Measurements from ENCODE around the gene RAD51B. TPM values are rescaled to one million over a fixed set of nuclear protein-coding genes. Genes with fewer than 3 reads are reported as not detected.
"Not testable (repeated sequence)": the region's sequence is repeated elsewhere in the genome, so short reads cannot be mapped to it uniquely, and the experiment has no call there.

RAD51B gene
- total and polyA plus RNA-seq, 2 experiments from 2014 or later: 10.1 to 18.0 TPM

- H3K4me1 ChIP-seq (ENCODE audit: insufficient read depth): peaks cover 12% of the 10 kb centered on the region
- DNase-seq (ENCODE audit: low spot score): peak; percentile 21
- no peak overlapping the region for H2AFZ ChIP-seq
- H3K36me3 ChIP-seq (replicated peaks; ENCODE audit: insufficient read depth, low read depth): no peaks in the 10 kb centered on the region
- no peaks in the 10 kb centered on the region for H3K9me3 ChIP-seq (ENCODE audit: low read depth)
- no peaks in the 10 kb centered on the region for H3K9me2 ChIP-seq (replicated peaks; ENCODE audit: insufficient read depth)
- peak overlapping the region; percentile 42 for H3K4me2 ChIP-seq
- no peak for TF ChIP-seq CTCF (IDR thresholded peaks at IDR 0.05; ENCODE audit: poor library complexity)
- no peak for TF ChIP-seq EZH2 (IDR thresholded peaks at IDR 0.05; ENCODE audit: borderline replicate concordance)
- TF ChIP-seq EZH2phosphoT487 (IDR thresholded peaks at IDR 0.05; ENCODE audit: low read depth, severe bottlenecking, unreplicated experiment): no peak
- H4K20me1 ChIP-seq (ENCODE audit: insufficient read depth, poor library complexity, severe bottlenecking): no peaks in the 10 kb centered on the region
- H3K27ac ChIP-seq: peak overlapping the region; percentile 75
- no peaks in the 10 kb centered on the region for H3K79me2 ChIP-seq
- H3K4me3 ChIP-seq: no peak overlapping the region
- WGBS (ENCODE audit: low lambda C conversion rate, missing lambda C conversion rate): 55% methylated on average over 5 of the region's 5 CpGs
- no peaks in the 10 kb centered on the region for H3K27me3 ChIP-seq
Measured at GRCh38 chr14:67987606-67988005, 168.0 kb downstream of the RAD51B start.

- H3K36me3 ChIP-seq (replicated peaks; ENCODE audit: insufficient read depth, low read depth); H2AFZ ChIP-seq; H4K20me1 ChIP-seq (ENCODE audit: insufficient read depth, poor library complexity, severe bottlenecking); H3K27me3 ChIP-seq; H3K9me3 ChIP-seq (ENCODE audit: low read depth); DNase-seq (ENCODE audit: low spot score); H3K9me2 ChIP-seq (replicated peaks; ENCODE audit: insufficient read depth); H3K4me3 ChIP-seq; H3K79me2 ChIP-seq: not testable (repeated sequence)
- Histone ChIP-seq H3K27ac (peak overlapping the region; percentile 75), H3K4me2 (peak overlapping the region; percentile 42), H3K4me1 (ENCODE audit: insufficient read depth) (peaks cover 12% of the 10 kb centered on the region)
- 97% methylated on average over 7 of the region's 7 CpGs for WGBS (ENCODE audit: low lambda C conversion rate, missing lambda C conversion rate)
Measured at GRCh38 chr14:67988210-67988609, 168.6 kb downstream of the RAD51B start.

- peaks cover 12% of the 10 kb centered on the region for H3K4me1 ChIP-seq (ENCODE audit: insufficient read depth)
- H3K27ac ChIP-seq: peak overlapping the region; percentile 37
- TF ChIP-seq CTCF (IDR thresholded peaks at IDR 0.05; ENCODE audit: poor library complexity) (no peak), EZH2phosphoT487 (IDR thresholded peaks at IDR 0.05; ENCODE audit: low read depth, severe bottlenecking, unreplicated experiment) (no peak), EZH2 (IDR thresholded peaks at IDR 0.05; ENCODE audit: borderline replicate concordance) (no peak)
- no peaks in the 10 kb centered on the region for H3K79me2 ChIP-seq
- no peaks in the 10 kb centered on the region for H4K20me1 ChIP-seq (ENCODE audit: insufficient read depth, poor library complexity, severe bottlenecking)
- no peaks in the 10 kb centered on the region for H3K27me3 ChIP-seq
- no peaks in the 10 kb centered on the region for H3K9me3 ChIP-seq (ENCODE audit: low read depth)
- H2AFZ ChIP-seq: no peak overlapping the region
- H3K4me3 ChIP-seq: no peak overlapping the region
- no peak overlapping the region for H3K4me2 ChIP-seq
- H3K9me2 ChIP-seq (replicated peaks; ENCODE audit: insufficient read depth): no peaks in the 10 kb centered on the region
- no peak for DNase-seq (ENCODE audit: low spot score)
- WGBS (ENCODE audit: low lambda C conversion rate, missing lambda C conversion rate): 49% methylated on average over 3 of the region's 3 CpGs
- no peaks in the 10 kb centered on the region for H3K36me3 ChIP-seq (replicated peaks; ENCODE audit: insufficient read depth, low read depth)
Measured at GRCh38 chr14:67990576-67990975, 171.0 kb downstream of the RAD51B start.

- Histone ChIP-seq H3K4me3 (no peak overlapping the region), H3K36me3 (replicated peaks; ENCODE audit: insufficient read depth, low read depth) (no peaks in the 10 kb centered on the region), H3K4me2 (no peak overlapping the region), H3K79me2 (no peaks in the 10 kb centered on the region), H2AFZ (no peak overlapping the region), H3K4me1 (ENCODE audit: insufficient read depth) (peaks cover 17% of the 10 kb centered on the region), H4K20me1 (ENCODE audit: insufficient read depth, poor library complexity, severe bottlenecking) (no peaks in the 10 kb centered on the region), H3K9me2 (replicated peaks; ENCODE audit: insufficient read depth) (no peaks in the 10 kb centered on the region), H3K27me3 (no peaks in the 10 kb centered on the region), H3K27ac (no peak overlapping the region), H3K9me3 (ENCODE audit: low read depth) (no peaks in the 10 kb centered on the region)
- TF ChIP-seq EZH2 (IDR thresholded peaks at IDR 0.05; ENCODE audit: borderline replicate concordance): no peak
- no peak for TF ChIP-seq CTCF (IDR thresholded peaks at IDR 0.05; ENCODE audit: poor library complexity)
- no peak for TF ChIP-seq EZH2phosphoT487 (IDR thresholded peaks at IDR 0.05; ENCODE audit: low read depth, severe bottlenecking, unreplicated experiment)
- DNase-seq (ENCODE audit: low spot score): no peak
Measured at GRCh38 chr14:67994531-67994930, 175.0 kb downstream of the RAD51B start.

Data from hepatocyte (in vitro differentiated cells).